ENCODE results near the gene AMER3. TPM values are rescaled to one million over a fixed set of nuclear protein-coding genes. Genes with fewer than 3 reads are reported as not detected.

Gene AMER3
- total and polyA plus RNA-seq, 2 of the 4 experiments (the other 2 are of a cell fraction), result not detected

- Histone ChIP-seq H2AK5ac (ENCODE audit: low read depth, low read length) (no peak overlapping the region), H3K4me3 (ENCODE audit: insufficient read depth, low read depth, low read length) (no peak overlapping the region), H3K9me1 (ENCODE audit: insufficient read depth, low read length) (no peaks in the 10 kb centered on the region), H3K79me1 (ENCODE audit: low read depth in 1 of 2, low read length in 2 of 2) (no peaks in the 10 kb centered on the region), H3K9ac (ENCODE audit: low read depth, low read length) (no peak overlapping the region), H2AFZ (replicated peaks; ENCODE audit: low read length, poor library complexity) (no peak overlapping the region), H2BK15ac (ENCODE audit: low read depth, low read length) (no peak overlapping the region), H2BK120ac (ENCODE audit: low read depth, low read length) (no peak overlapping the region), H3K4me2 (ENCODE audit: low read depth, low read length) (no peak overlapping the region), H3K18ac (ENCODE audit: low read depth, low read length) (no peak overlapping the region), H3K36me3 (ENCODE audit: control insufficient read depth, insufficient read depth, low read length) (no peaks in the 10 kb centered on the region), H3K56ac (ENCODE audit: extremely low read depth, insufficient read depth, low read length) (no peak overlapping the region), H3K27ac (ENCODE audit: insufficient read depth, low read length) (no peak overlapping the region), H3K4ac (ENCODE audit: low read depth, low read length) (no peak overlapping the region), H2BK5ac (ENCODE audit: low read depth, low read length, poor library complexity, severe bottlenecking) (no peak overlapping the region), H3K4me1 (ENCODE audit: control insufficient read depth, insufficient read depth, low read length) (peaks cover 2% of the 10 kb centered on the region; the same call in 1 of the 2 replicates), H4K20me1 (ENCODE audit: insufficient read depth, low read length) (no peaks in the 10 kb centered on the region), H3K9me3 (ENCODE audit: control insufficient read depth, insufficient read depth, low read length) (no peaks in the 10 kb centered on the region), H2AK9ac (replicated peaks; ENCODE audit: low read depth, low read length, poor library complexity) (no peak overlapping the region), H3K23ac (ENCODE audit: low read depth, low read length) (no peak overlapping the region), H4K8ac (ENCODE audit: low read depth in 2 of 2, low read length in 2 of 2) (no peak overlapping the region), H2BK20ac (ENCODE audit: low read depth, low read length) (no peak overlapping the region), H3K14ac (replicated peaks; ENCODE audit: low read depth, low read length) (no peak overlapping the region), H4K5ac (ENCODE audit: low read depth, low read length) (no peak overlapping the region), H4K91ac (ENCODE audit: insufficient read depth, low read depth, low read length) (no peak overlapping the region), H3K27me3 (ENCODE audit: control insufficient read depth, insufficient read depth, low read length) (peaks cover 8% of the 10 kb centered on the region)
- ChIA-PET CTCF (no interaction called here), POLR2A (ENCODE audit: unreplicated experiment) (no interaction called here)
- dilution Hi-C loops (cut with HindIII; ENCODE audit: low sequenced_read_pairs, unreplicated experiment), result no loop called here
- DNase-seq (no peak), ATAC-seq (ENCODE audit: low read depth) (no peak)
- BruUV-seq (replicated peaks), result no TSS peak
- in situ Hi-C loops (cut with MboI; ENCODE audit: low sequenced_read_pairs), result no loop called here
- intact Hi-C loops (cut with micrococcal nuclease), result no loop called here
- 20% methylated on average over 1 of the region's 16 CpGs; no CpG with 5 or more reads in 1 of the 2 experiments for WGBS, 2 experiments (ENCODE audit: extremely low coverage in 2 of 2, insufficient read length in 1 of 2)
- TF ChIP-seq BHLHE40 (IDR thresholded peaks at IDR 0.05; ENCODE audit: low read depth, low read length), result no peak
- no peak for TF ChIP-seq MAZ (IDR thresholded peaks at IDR 0.05; ENCODE audit: borderline replicate concordance, low read depth, low read length)
These were observed 1.7 kb downstream of the AMER3 start for GRCh38 chr2:130756874-130757668.
